ENCODE results near the gene HMGCR. TPM values are rescaled to one million over a fixed set of nuclear protein-coding genes. Genes with fewer than 3 reads are reported as not detected.
A peak's percentile ranks its signal among the peaks of the same experiment; 100 is the strongest.

HMGCR gene
- total RNA-seq, 4 donors from 2014 or later, result 9.6 to 17.4 (median 12.6) TPM

DNA sequence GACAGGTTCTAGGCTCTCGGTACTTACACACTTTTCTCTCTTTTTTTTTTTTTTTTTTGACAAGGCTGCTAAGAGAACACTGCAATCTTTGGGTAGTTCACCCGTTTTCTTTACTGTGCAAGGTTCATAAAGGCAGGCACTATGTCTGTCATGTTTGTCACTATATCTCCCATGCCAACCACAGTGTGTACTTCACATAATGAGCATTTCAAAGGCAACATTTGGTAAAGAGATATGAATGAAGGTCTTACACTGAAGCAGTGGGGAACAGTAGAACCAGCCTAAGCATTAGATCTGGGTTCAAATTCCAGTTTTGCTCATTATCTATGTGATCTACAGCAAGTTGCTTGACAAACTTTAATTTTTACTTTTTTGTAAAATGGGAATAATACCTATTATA, 1.5 kb upstream of the HMGCR start:
- Histone ChIP-seq H3K27me3 (no peaks in the 10 kb centered on the region), H3K4me1 (peaks cover 13 to 23% (median 19%) of the 10 kb centered on the region in 4 donors), H3K4me3 (no peak overlapping the region), H3K9me3 (no peaks in the 10 kb centered on the region), H3K36me3 (no peaks in the 10 kb centered on the region), H3K27ac (replicated peaks in 1 of 4) (no peak overlapping the region)
- intact Hi-C loops (cut with DNase I), result loop anchor here (5.0 kb wide), 2 partner anchors 278 to 347 kb away; no protein-coding TSS in a partner anchor
- no peak for DNase-seq (ENCODE audit: extremely low spot score)
- TF ChIP-seq, protein P1, sequence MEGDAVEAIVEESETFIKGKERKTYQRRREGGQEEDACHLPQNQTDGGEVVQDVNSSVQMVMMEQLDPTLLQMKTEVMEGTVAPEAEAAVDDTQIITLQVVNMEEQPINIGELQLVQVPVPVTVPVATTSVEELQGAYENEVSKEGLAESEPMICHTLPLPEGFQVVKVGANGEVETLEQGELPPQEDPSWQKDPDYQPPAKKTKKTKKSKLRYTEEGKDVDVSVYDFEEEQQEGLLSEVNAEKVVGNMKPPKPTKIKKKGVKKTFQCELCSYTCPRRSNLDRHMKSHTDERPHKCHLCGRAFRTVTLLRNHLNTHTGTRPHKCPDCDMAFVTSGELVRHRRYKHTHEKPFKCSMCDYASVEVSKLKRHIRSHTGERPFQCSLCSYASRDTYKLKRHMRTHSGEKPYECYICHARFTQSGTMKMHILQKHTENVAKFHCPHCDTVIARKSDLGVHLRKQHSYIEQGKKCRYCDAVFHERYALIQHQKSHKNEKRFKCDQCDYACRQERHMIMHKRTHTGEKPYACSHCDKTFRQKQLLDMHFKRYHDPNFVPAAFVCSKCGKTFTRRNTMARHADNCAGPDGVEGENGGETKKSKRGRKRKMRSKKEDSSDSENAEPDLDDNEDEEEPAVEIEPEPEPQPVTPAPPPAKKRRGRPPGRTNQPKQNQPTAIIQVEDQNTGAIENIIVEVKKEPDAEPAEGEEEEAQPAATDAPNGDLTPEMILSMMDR (IDR thresholded peaks at IDR 0.05), result no peak
- no peak for TF ChIP-seq POLR2A (IDR thresholded peaks at IDR 0.05; ENCODE audit: low read depth)
- TF ChIP-seq POLR2AphosphoS5 (IDR thresholded peaks at IDR 0.05), result no peak
- TF ChIP-seq EP300 (IDR thresholded peaks at IDR 0.05), result no peak
- 74% methylated on average over 2 of the region's 2 CpGs for WGBS

DNA sequence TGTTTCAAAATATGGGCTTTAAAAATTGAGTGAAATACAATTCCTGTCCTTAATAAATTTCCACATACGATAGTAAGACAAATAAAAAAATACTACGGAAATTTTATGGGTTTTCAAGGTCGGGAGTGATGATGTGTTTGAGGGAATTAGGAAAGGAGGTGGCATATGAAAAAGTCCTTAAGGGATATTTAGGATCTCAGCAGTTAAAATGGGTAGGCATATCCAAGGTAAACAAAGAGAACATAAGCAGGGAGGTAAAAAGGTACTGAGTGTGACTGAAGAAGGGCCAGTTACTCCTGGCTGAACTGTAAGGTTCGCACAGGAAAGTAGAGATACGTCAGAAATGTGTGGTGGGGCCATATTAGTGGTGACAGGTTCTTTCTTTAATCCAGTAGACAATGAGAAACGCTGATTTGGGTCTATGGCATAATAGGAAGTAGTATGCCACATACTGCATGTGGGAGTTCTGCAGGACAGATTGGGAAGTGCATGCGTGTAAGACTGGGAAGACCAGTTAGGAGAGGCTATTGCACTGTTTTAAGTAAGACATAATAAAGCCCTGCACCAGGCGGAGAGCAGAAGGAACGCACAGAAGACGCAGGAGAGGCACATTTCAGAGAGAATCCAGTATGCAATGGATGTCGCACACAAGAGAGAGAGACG, 937 bp upstream of the HMGCR start:
- no peak for TF ChIP-seq POLR2AphosphoS5 (IDR thresholded peaks at IDR 0.05)
- TF ChIP-seq, protein P1 (IDR thresholded peaks at IDR 0.05), result peak; percentile 7 to 48 (median 23)
- no peak for DNase-seq (ENCODE audit: extremely low spot score)
- Histone ChIP-seq H3K9me3 (no peaks in the 10 kb centered on the region), H3K4me1 (peaks cover 13 to 23% (median 19%) of the 10 kb centered on the region in 4 donors), H3K27me3 (no peaks in the 10 kb centered on the region), H3K36me3 (no peaks in the 10 kb centered on the region), H3K27ac (replicated peaks in 1 of 4) (peak overlapping the region; percentile 91 to 97 (median 96)), H3K4me3 (peak overlapping the region; percentile 96 to 100 (median 96))
- intact Hi-C loops (cut with DNase I), result loop anchor here (2.0 to 5.0 kb wide), 4 partner anchors 99 to 346 kb away; partner anchors contain the start of genes ANKRD31, CERT1 and POLK
- WGBS, result 13% methylated on average over 12 of the region's 12 CpGs

DNA sequence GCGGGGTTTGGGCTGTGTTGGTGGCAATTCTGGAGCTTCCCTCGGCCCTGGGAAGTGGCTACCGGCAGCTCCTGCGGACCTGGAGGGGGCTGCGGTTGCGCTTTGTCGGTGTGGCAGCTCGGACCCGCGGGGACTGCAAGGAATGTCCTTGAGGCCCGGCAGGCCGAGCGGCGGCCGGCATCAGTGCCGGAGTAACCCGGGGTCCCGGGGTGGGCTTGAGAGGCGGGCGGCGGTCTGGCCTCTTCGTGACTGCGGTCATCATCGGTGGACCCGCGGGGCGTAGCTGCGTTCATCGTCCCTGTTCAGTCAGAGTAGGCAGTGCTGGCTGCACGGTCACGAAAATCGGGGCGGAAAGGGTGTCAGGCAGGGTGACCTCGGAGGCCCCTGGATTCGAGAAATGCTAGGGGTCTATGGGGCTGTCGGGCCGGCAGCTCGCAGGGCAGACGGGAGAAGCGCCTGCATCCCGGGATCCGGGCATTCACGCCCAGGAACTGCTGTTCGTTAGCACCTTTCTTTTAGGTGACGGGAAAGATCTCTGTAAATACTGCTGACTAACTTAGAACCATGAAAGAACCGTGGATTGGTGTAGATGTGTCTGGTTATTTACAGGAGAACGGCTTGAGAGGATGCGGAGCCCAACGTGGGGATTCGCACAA, 474 bp downstream of the HMGCR start:
- DNase-seq (ENCODE audit: extremely low spot score), result no peak
- under 1% methylated on average over 29 of the region's 50 CpGs for WGBS
- no peaks in the 10 kb centered on the region for H3K27me3 ChIP-seq
- H3K9me3 ChIP-seq, result no peaks in the 10 kb centered on the region
- TF ChIP-seq POLR2A (IDR thresholded peaks at IDR 0.05; ENCODE audit: low read depth) (no peak), POLR2AphosphoS5 (IDR thresholded peaks at IDR 0.05) (no peak)
- TF ChIP-seq, protein P1 (IDR thresholded peaks at IDR 0.05), result no peak
- H3K27ac ChIP-seq (replicated peaks in 1 of 4), result peak overlapping the region; percentile 91 to 97 (median 96)
- H3K4me1 ChIP-seq, result peaks cover 13 to 23% (median 19%) of the 10 kb centered on the region in 4 donors
- intact Hi-C loops (cut with DNase I), result loop anchor here (2.0 to 5.0 kb wide), 4 partner anchors 101 to 345 kb away; partner anchors contain the start of genes ANKRD31, CERT1 and POLK
- H3K36me3 ChIP-seq, result no peaks in the 10 kb centered on the region
- peak overlapping the region; percentile 96 to 100 (median 96) for H3K4me3 ChIP-seq

DNA sequence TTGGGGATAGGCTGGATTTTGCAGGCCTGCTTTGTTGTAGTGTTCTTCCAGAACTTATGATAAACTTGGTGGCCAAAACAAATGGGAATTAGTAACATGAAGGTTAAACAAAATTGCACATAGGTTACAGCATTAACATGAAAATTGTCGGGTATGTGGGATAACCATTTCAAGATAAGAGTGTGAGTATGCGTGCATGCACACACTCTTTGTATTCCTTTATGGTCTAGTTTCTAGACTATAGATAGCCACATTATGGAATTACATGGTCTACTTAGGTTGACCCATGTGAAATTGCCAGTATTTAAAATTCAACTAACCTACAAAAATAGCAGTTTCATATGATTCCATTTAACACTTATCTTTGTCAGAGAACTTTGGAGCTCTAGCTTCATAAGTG, 1.4 kb downstream of the HMGCR start:
- Histone ChIP-seq H3K4me3 (peak overlapping the region in 3 of 4 donors; percentile 96 to 97 (median 96)), H3K27me3 (no peaks in the 10 kb centered on the region), H3K27ac (replicated peaks in 1 of 4) (no peak overlapping the region), H3K9me3 (no peaks in the 10 kb centered on the region), H3K4me1 (peaks cover 13 to 23% (median 19%) of the 10 kb centered on the region in 4 donors), H3K36me3 (peaks cover 0 to 5% (median 0%) of the 10 kb centered on the region in 4 donors)
- DNase-seq (ENCODE audit: extremely low spot score), result no peak
- 61% methylated on average over 2 of the region's 2 CpGs for whole genome bisulfite sequencing
- TF ChIP-seq POLR2AphosphoS5 (IDR thresholded peaks at IDR 0.05) (no peak), POLR2A (IDR thresholded peaks at IDR 0.05; ENCODE audit: low read depth) (no peak), EP300 (IDR thresholded peaks at IDR 0.05) (no peak)
- TF ChIP-seq, protein P1 (IDR thresholded peaks at IDR 0.05), result no peak
- intact Hi-C loops (cut with DNase I), result loop anchor here (5.0 kb wide), 2 partner anchors 281 to 344 kb away; no protein-coding TSS in a partner anchor

All from esophagus muscularis mucosa (tissue), 4 donors.